NCI-H1105 treated with DMSO at 0.1 percent for 48 hours (cell line): ENCODE data around the gene ACSBG1.

Source experiments
- DNase-seq: peaks from one replicate; lab custom pipeline; 2025; lab: John Stamatoyannopoulos, UW

Gene ACSBG1, protein sequence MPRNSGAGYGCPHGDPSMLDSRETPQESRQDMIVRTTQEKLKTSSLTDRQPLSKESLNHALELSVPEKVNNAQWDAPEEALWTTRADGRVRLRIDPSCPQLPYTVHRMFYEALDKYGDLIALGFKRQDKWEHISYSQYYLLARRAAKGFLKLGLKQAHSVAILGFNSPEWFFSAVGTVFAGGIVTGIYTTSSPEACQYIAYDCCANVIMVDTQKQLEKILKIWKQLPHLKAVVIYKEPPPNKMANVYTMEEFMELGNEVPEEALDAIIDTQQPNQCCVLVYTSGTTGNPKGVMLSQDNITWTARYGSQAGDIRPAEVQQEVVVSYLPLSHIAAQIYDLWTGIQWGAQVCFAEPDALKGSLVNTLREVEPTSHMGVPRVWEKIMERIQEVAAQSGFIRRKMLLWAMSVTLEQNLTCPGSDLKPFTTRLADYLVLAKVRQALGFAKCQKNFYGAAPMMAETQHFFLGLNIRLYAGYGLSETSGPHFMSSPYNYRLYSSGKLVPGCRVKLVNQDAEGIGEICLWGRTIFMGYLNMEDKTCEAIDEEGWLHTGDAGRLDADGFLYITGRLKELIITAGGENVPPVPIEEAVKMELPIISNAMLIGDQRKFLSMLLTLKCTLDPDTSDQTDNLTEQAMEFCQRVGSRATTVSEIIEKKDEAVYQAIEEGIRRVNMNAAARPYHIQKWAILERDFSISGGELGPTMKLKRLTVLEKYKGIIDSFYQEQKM

DNA sequence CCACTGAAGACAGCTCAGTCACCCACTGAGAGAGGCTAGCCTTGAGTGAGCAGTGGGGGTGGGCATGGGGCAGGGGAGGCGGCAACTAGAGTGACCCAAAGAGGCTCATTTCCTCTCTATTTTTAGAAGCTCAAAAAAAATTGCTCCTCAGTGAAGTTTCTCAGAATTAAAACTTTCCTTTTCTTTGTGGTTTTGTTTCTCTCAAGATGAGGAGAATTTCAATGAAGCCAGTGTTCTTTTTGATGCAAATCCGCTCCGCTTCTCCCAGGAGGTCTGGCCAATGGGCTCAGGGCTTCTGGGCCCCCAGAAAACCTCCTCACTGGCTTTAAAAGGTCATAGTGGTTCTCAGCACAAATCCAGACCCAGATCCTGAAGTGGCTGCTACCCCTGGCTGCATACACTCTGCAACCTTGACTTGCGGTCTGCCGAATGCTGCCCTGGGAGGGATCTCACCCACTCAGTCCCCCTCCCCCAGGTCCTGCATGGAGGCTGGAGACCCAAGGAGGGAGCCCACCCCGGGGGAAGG is at the start of gene ACSBG1:
Gene ACSBG1 (minus strand): TSS at position 51 of the 526 bp plus-strand sequence. CDS start 64 bp downstream, outside the sequence.
- no peak for DNase-seq

DNA sequence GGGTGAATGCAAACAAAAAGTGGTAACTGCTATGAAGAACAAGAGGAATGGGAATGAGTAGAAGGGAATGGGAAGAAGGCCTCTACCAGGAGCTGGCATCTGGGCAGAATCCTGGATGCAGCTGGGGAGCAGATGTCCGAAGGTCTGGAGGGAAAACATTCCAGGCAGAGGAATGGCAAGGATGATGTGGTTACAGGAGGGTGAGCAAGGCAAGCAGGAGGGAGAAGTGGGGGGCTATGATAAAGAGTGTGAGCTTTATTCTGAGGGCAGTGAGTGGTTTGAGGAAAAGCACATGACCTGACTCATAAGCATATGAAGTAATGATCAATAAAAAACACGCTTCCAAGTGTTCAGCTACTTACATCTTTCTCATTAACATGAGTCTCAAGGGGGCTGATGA is 48.0 kb upstream of the ACSBG1 start:
- no peak for DNase-seq

DNA sequence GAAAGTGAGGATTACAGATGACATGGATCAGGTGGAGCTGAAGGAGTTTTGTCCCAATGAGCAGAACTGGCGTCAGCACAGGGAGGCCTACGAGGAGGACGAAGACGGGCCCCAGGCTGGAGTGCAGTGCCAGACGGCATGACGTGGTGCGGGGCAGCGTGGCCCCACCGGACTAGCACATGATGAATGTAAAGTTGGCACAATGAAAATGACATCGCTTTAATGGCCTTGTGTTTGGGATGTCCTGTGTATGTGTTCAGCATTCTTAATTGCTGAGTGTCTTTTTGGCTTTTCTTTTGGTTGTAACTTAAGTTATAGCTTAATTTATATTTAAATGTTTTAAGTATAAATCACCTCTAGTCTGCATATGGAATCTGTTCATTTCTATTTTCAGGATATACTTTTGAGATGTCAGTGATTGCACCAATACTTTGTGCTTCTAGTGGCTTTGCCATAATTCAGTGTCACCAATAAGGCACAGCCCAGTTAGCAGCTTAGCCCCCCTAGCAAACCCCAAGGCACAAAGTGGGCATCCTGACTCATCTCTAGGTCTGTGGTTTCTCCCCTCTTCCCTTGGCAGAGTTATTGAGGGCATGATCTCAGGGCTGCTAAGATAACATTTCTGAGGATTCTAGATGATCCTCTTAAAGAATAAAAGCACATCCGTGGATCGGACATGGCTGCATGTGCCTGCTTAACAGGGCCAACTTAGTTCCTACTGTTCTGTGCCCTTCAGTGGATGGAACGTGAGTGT is 46.1 kb upstream of the ACSBG1 start:
- DNase-seq = no peak

DNA sequence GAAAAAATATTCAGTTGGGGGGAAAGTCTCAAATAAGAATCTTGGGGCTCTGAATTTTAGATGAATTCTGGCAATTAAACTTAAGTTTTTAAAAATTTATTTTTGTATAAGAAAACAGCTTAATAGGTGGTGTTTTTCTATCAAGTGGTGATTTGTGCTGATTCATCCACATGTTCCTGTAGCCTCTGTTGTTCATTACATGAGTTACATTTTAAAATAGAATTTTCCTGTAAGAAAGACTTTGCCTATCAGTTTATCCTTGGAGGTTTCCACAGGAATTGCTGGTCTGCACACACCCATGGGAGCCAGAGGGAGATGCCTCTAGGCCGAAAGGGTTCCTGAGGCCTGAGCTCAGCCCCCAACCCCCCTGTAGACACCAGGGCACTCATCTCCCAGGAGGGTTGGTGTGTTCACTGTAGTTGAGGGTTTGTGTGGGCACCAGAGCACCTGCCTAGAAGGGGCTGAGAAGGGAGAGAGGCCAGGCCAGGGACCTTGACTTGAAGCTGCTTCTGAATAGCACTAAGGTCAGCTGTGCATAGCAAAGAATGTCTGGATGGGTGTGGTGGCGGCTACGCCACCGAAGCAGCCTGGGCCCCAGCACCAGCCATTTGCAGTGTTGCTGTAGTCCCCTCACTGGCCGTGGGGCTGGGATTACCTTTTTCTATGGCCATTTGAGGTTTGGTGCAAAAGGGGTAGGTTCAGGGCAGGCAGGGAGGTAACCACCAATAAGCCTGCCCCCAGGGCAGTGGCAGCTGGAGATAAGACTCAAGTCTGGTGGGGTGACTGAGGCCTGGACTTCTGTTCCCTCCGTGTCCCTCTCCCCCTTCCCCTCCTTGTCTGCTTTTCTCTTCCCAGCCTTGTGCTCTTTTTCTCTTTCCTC is 41.9 kb upstream of the ACSBG1 start:
- DNase-seq = no peak

DNA sequence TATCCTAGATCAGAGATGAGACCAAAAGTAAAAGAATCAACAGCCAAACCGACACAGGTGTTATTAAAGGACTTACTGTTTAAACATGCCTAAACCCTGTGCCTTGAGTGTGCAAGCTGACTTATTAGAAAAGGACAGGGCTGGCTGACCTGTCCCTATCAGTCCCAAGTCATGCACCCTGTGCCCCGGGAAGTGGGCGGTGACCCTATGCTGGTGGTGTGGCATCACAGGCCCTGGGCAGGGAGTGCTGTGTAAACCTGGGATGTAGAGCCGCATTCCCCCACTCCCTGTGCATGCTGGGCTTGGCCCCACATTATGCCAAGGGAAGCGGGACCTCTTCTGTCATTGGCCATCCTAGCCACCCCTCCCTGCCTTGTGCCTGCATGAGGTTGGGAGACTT is 40.6 kb upstream of the ACSBG1 start:
- no peak for DNase-seq

DNA sequence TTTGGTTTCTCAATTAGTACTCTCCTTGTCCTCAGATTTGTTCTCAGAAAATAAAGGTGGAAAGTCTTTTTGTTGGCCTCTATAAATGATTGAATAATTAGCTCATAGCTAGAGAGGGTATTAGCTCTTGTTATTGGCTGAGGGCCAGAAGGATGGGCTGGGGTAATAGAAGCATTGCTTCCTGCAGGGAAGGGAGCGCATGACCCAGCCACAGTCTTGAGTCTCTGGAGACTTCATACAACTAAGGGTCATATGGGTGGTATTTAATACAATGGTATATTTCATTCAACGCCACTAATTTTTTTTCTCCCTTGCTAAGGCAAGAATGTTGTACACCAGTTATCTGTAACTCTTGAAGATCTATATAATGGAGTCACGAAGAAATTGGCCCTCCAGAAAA is 38.4 kb upstream of the ACSBG1 start:
- peak; percentile 0 for DNase-seq

DNA sequence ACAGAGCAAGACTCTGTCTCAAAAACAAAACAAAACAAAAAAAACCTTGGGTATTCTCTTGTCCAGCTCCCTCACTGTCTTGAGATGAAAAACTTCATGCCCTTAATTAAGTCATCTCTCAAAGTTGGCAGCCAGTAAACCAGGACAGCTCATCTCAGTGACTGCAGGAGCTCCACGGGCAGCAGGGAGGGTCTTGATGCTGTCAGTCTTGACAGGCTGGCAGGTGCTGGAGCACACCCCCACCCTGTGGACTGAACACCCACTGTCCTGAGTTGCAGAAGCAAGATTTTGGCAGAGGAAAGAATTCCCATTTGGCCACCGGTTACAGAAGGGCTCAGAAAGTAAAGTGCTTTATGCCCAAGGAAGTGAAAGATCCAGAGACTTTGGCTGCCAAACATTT is 38.0 kb upstream of the ACSBG1 start:
- DNase-seq = no peak

DNA sequence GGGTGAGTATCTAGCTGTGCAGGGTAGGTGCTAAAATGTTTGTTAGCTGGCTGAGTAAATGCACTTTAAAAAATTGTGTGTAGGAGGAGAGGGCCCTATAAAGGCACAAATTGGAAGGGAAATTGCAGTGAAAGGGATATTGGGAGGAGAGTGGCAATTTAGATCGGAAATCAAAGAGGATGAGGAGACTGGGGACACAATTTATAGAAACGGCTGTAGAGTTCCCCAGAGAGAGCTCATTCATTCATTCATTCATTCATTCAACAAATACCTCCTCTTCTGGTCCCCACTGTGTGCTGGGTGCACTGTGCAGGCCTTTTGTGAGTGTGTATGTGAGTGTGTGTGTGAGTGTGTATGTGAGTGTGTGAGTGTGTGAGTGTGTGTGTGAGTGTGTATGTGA is 32.4 kb upstream of the ACSBG1 start:
- no peak for DNase-seq

DNA sequence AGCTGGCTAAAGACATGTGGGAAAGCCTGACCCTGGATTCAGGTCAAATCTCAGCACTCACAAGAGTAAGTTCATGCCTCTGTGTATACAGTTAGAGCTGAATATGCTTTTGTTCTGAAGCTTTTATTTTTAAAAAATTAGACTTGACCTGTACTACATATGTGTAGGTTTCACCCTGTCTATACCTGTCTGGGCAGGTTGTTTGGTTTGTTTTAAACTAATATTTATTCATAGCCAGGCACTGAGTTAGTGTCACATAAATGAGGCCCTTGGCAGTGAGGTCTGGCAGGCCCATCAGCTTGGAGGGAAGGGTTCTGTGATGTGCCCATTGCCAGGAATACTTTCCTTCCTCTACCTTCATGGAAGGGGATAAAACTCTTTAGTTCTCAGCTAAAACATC is 31.9 kb upstream of the ACSBG1 start:
- no peak for DNase-seq

DNA sequence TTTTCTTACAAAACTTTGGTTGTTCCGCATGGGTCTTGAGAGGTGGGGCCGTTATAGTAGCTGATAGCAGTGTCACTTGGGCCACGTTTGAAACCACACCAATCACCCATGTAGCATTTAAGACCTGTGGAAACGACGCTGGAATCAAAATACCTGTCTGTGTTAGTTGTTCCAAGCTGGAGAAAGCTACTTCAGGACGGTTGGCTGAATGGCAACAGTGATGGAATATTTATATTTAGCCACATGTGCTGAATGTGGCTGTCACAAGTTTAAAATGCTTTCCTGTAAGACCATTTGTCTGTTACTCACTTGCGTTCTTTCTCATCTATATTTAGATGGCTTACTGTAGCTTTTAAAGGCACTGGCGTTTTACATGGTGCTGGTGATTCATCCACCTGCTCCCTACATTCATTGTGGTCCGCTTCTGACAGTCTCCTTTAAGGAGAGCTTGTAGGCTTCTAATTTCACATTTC is 31.4 kb upstream of the ACSBG1 start:
- DNase-seq = no peak

DNA sequence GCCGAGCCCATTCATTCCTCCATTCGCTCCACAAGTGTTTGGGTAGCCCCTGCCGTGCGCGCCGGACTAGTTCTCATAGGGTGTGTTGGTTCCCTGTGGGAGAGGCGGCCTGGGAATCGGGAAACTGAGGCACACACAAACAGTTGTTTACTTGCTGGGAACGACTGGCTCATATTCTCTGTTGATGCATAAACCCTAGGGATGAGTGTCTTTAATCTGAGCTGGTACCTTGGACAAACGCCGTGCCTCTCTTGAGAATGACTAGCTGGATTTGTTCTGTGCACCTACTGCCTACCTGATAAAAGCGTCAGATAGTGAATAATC is 30.7 kb upstream of the ACSBG1 start:
- DNase-seq = no peak

DNA sequence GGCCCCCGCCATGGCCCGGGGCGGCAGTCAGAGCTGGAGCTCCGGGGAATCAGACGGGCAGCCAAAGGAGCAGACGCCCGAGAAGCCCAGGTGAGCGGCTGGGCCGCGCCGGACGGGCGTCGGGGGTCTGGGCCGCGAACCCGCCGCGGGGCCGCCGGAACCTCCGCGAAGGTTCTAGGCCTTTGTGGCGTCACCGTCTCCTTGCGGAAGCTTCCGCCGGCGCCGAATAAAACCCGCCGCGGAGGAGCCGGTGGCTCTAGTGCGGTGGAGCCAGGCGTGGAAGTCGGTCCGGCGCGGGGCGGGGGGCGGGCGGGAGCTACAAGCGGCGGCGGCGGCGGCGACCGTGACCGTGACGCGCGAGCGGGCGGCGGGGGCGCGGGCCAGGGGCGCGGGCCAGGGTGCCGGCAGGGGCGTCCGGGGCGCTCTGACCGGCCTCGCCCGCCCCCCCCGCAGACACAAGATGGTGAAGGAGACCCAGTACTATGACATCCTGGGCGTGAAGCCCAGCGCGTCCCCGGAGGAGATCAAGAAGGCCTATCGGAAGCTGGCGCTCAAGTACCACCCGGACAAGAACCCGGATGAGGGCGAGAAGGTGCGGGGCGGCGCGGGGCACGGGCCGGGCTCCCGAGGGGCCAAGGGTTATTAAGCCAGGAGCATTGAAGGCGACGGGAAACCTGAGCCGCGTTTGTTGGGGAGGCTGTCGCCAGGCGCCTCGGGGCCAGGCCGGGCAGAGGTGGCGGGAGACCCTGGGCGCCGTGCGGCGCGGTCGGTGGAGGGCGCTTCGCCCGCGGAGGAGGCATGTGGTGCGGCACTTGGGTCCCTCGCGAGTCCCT is 30.2 kb upstream of the ACSBG1 start, which contains the start of gene DNAJA4:
Gene DNAJA4 (plus strand): TSS at position 259 of the 833 bp plus-strand sequence. CDS start 202 bp downstream, at position 461.
- DNase-seq = peak; percentile 1

DNA sequence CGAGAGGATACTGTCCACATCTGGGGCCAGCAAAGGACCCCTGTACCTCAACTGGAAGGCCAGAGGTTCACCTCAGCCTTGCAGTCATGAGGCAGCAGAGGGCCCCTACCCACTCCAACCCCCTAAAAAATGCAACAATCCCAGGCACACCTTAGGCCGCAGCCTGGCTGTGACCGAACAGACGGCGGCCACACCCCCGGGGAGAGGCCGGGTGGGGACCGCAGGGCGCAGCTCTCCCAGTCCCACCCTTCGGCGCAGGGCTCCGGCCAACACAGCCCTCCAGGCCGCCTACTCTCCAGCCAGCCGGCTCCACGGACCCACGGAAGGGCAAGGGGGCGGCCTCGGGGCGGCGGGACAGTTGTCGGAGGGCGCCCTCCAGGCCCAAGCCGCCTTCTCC is 29.5 kb upstream of the ACSBG1 start:
- no peak for DNase-seq

DNA sequence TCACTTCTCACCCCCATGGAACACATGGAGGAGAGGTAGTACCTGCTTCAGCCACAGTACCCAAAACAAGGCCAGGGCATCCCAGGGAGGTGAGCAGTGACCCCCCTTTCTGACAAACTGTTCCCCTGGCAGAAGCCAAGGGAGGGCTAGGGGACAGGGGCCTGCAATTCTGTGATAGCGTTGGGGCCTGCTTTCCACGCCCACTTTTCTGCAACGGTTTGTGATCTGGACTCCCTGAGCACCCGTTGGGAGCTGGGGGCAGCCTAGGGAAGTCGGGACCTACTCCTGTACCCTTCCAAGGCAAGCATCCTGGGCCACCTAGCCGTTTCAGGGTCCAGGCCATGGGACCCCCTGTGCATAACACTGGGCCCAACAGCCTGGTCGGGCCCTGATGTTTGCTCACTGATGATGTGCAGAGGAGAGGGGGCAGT is 29.0 kb upstream of the ACSBG1 start:
- no peak for DNase-seq

DNA sequence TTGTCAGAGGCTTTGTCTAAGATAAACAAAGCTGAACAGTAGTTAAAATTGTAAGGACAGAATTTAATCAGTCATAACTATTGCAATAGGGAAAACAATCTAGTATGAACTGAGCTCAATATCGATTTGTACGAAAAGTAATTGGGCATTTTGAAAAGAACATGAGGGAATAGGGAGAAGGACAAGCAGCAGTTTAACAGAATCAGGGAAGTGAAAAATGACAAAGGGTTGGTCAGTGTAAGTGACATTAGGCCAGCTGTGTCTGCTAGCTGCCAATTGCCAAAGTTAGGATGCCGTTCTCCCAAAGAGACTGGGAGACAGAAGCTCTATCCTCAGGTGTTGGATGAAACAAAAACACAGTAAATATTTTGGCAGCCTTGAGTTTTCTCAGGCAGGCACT is 26.7 kb upstream of the ACSBG1 start:
- DNase-seq = no peak

DNA sequence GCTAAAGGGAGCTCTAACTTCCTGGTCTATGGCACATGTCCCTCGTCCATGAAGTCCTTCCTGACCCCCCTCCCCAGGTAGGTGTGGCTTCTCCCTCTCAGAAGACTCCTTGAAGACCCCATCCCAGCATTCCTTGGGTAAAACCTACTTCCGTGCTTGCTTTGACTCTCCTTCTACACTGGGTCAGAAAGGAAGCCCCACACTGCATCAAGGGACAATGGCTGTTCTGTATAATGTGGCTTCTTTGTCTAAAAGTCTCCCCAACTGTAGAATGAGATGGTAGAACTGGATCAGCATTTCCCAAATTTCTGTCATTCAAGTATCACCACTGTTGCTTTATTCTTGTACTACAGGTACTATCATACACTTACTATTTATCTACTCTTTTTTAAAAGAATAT is 26.1 kb upstream of the ACSBG1 start:
- DNase-seq = no peak

DNA sequence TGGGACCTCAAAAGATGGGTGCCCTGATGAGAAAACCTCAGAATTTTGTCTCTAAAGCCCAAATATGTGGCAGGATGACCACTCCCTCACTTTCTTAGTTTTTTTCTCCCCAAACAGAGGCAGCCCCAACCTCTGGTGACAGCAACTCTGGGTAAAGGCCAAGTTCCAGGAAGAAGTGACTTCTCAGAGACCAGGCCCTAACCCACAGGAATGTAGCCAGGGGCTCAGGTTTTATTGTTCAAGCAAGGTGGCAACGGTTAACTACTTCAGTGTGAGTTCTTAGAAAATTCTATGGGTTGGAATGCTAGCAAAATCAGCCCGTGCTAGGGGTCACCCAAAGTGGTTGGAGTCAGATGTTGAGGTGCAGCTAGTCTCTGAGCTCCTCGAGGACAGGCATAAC is 24.9 kb upstream of the ACSBG1 start:
- DNase-seq = no peak

DNA sequence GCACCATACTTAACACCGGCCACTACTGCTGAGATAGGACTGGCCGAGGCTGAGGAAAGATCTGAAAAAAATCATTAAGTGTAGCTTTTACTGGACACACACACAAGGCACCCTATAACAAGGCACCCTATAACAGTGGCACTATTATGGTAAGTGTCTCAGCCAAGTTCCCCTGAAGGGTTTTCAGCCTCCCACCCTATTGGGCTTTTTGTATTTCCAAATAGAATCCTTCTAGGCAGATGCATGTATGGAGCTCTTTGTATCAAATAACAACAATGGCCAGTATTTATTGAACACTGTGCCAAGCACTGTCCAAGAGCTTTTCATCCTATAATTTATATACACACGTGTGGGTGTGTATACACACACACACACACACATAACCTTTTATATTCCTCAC is 23.3 kb upstream of the ACSBG1 start:
- no peak for DNase-seq

DNA sequence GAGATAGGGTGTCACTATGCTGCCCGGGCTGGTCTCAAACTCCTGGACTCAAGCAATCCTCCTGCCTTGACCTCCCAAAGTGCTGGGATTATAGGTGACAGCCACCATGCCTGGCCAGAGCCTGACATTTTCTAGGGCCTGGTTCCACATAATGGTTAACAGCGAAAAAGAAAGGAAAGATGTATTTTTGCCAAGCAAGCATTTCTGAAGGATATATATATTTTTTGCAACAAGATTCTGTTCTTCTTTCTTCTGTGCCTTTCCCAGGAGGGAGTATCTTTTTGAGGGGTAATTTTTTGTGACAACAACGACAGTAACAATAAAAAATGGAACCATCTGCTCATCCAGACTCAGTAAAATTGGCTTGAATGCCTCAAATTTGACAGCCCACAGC is 21.7 kb upstream of the ACSBG1 start:
- DNase-seq = no peak

DNA sequence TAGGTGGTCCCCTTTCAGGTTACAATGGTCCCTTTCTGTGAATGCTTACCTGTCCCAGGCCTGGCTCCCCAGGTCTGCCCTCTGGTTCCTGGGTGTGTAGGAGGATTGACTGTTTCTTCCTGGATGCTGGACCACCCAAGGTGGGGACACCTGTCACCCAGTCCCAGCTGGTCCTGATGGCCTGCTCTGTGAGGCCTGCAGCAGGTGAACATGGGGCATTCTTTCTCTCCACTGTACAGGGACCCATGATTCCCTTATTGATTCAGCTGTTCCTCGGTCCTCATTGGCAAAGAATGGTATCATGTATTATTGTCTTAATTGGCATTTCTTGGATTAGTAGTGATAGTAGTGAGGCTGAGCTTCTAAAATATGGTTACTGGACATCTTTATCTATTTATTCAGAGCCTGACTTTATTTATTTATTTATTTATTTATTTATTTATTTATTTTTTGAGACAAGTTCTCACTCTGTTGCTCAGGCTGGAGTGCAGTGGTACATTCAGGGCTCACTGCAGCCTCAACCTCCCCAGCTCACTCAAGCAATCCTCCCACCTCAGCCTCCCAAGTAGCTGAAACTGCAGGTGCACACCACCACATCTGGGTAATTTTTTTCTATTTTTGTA is 21.2 kb upstream of the ACSBG1 start:
- DNase-seq = no peak
